Stimulated activated CD4-positive, alpha-beta T cell treated with anti-CD3 and anti-CD28 coated beads, Interleukin-12 subunit alpha, Interleukin-12 subunit beta, amount 100 ng/mL, for 24 hours (primary cell): ENCODE measurements around the gene PRSS21.

ENCODE experiments used
- DNase-seq, 2 experiments: peaks; one replicate each; pipeline ENCODE4 v3.0.0-alpha.2; 2020; ENCODE audit warnings: low read depth in 2 of 2

The PRSS21 gene

DNA sequence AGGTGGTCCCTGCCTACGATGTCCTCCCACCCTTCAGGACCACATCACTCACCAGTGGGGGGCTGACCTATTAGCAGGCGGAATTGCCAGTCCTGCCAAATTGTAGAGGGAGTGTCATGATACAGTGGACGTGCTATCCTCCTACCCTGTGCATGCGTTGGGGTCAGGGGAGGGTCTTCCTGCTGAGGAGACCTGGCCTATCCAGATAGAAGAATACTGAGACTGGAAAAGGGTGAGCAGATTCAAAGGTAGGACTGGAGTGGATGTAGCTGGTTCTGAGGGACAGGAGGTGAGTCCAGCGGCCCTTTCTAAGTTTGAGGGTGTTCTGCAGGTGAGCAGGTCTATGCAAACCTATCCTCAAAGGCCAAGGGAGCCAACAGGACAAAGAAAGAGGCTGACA is 10.8 kb upstream of the PRSS21 start:
- DNase-seq, result no peak

DNA sequence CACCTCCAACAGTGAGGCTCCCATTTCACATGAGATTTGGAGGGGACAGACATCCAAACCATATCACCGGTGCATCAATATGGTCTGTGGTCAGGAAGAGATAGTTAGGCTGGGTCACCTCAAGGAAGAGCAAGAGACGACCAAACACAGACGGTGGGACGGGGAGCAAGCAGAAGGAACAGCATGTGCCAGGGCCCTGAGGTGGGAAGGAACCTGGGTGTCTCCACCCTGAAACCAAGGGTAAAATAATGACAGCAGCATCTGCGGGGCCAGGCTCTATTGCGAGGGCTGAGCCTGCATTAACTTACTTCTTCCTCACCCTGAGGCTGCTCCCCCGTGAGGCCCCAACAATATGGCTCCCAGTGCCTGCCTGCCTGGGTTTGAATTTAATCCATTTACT is 8.9 kb upstream of the PRSS21 start:
- DNase-seq, result no peak

DNA sequence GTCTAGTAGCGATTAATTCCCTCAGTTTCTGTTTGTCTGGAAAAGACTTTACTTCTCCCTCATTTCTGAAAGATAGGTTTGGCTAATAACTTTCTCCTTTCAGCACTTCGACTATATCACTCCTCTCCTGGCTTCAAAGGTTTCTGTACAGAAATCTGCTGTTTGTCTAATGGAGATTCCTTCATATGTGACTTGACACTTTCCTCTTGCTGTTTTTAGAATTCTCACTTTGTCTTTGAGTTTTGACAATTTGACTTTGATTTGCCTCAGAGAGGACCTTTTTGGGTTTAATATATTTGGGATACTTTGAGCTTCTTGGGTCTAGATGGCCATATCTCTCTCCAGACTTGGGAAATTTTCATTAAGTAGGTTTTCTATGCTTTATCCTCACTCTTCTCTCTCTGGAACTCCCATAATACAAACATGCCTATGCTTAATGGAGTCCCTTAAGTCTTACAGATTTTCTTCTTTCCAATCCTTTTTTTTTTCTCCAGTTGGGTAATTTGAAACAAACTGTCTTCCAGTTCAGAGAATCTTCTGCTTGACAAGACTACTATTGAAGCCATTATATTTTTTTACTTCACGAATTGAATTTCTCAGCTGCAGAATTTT is 7.8 kb upstream of the PRSS21 start:
- no peak for DNase-seq

DNA sequence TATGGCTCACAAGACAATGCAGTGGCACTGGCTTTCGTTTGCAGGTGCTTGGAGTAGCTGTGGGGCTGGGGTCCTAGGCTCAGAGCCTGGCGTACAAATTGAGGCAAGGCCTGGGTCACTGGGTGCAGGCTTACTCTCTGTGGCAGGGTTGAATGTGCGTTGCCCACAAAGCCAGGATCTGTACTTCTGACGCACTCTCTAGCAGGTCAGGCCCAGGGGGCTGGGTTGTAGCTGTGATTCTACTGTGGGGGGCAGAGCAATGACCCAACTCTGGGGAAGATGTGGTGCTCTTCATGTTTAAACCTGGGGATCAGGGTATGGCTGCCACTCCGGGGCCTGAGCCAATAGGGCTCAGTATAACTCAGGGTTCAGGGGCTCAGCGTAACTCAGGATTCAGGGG is 6.4 kb upstream of the PRSS21 start:
- DNase-seq, result no peak

DNA sequence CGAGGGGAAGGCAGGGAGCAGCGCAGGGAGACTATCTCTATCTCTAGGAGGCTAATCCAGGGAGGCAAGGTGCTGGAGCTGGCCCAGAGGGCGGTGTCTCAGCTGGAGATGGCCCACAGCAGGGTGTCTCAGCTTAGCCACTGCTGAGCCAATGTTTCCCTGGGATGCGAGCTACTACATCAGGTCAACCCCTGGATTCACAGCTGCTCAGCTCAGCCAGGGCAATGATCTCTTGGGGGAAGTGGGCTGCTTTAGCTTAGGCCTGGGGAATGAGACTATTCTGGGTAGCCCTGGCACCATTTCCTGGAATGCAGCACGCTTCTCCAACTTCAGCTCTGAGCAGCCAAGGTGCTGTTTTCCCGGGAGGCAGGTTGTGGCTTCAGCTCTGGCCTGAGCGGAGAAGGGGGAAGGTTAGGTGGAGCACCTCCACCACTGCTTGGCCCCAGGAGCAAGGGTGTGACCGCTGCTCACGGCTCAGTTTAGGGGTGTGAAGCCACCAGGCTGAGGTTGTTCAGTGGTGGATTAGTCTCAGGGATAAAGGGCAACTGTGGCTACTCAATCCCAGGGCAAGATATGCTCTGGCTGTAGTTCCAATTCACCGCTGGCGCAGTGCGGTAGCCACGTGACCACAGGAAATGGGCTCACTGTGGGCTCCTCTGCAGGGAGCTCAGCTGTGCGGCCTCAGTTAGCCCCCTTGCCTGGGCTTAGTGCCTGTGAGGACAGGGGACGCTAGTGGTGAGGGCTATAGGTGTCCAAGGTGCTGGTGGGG is 5.2 kb upstream of the PRSS21 start:
- DNase-seq, result no peak

DNA sequence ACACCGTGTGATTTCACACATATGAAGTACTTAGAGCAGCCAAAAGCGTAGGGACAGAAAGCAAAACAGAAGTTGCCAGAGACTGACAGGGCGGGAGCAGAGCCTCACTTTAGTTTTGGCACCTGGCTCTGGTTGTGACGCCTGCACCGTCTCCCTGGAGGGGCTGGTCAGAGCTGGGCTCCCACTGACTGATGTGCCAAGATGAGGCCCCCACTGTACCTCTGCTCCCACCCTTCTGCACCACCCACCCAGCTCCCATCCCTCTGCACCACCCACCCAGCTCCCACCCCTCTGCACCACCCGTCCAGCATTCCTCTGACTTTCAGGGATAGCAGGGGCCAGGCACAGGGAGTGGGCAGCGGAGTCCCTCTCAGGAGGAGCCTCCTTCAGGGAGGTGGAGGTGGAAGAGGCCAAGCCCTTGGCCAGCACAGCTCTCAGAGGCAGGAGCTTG is 3.2 kb upstream of the PRSS21 start:
- no peak for DNase-seq

DNA sequence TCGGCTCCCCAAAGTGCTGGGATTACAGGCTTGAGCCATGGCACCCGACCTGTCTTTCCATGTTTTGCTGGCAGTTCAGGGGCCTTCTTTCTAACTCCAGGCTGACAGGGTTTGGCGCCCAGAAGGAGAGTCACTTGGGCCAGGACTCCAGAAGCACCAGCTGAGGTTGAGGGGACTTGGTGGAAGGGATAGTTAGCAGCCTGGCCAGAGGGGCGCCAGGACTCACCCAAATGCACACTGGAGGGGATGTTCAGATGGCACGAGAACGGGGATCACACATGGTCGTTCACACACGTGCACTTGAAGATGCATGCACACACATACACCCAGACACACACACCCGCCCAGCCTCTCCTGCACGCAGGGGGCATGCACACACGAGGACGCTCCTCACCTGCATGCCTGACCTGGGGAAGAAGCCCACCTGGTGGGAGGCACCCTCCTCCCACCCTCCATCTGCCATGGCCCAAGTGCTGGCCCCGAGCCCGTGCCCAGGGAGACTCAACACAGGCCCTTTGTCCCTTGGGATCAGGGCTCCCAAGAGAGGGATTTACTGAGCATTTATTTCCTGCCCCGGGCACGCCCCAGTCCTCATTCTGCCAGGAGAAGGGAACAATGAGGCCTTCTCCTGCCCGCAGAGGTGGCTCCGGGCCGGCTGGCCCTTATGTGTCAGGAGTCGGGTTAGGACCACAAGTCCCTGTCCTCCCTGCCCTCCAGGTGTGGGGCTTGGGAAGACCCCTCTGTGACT is 2.3 kb upstream of the PRSS21 start:
- no peak for DNase-seq

DNA sequence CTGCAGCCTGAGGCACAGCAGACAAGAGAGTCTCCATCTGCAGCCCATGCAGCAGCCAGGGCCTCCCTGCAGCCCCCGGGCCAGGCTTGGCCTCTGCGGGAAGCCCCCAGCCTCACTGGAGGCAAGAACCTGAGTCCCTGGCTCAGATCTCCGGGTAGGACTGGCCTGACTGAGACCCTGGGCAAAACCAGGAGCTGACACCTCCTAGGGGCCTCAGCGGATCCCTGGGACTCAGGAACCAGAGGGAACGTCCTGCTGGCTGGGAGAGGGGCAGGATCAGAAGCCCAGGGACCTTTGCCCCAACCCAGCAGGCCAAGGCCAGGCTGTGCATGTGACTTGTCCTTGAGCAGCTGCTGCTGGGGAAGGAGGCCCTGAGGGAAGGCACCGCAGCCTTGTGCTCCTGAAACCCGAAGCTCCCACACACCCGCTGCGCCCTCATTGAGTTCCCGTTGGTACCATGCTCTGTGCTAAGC is 1.7 kb upstream of the PRSS21 start:
- DNase-seq, result no peak

DNA sequence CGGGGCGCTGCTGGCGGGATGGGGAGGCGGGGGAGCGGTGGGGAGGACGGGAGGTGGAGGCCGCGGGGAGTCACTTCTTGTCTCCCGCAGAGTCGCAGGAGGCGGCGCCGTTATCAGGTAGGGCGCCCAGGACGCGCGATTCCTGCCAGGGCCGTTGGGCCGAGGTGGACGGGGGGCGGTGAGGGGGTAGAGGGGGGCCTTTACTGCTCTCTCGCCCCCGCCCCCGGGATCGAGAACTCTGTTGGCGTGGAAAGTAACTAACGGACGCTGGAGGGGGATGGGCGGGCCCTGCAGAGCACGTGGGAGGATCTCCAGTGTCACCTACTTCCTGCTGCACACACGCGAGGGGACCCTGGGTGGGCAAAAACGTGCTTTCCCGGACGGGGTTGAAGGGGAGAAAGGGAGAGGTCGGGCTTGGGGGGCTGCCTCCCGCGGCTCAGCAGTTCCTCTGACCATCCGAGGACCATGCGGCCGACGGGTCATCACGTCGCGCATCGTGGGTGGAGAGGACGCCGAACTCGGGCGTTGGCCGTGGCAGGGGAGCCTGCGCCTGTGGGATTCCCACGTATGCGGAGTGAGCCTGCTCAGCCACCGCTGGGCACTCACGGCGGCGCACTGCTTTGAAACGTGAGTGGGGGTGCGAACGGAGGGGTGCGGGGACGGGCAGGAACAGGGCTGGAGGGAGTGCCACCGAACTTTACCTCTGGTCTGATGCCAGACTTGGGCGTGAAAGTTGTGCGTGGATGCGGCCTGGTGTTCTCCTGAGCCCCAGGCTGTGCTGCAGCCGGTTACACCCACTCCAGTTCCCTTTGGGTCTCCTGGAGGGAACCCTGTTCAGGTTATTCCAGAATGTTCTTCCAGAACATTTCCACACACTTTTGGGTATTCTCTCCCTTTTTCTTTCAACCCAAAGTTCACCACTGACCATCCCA is 569 bp downstream of the PRSS21 start:
- no peak for DNase-seq

DNA sequence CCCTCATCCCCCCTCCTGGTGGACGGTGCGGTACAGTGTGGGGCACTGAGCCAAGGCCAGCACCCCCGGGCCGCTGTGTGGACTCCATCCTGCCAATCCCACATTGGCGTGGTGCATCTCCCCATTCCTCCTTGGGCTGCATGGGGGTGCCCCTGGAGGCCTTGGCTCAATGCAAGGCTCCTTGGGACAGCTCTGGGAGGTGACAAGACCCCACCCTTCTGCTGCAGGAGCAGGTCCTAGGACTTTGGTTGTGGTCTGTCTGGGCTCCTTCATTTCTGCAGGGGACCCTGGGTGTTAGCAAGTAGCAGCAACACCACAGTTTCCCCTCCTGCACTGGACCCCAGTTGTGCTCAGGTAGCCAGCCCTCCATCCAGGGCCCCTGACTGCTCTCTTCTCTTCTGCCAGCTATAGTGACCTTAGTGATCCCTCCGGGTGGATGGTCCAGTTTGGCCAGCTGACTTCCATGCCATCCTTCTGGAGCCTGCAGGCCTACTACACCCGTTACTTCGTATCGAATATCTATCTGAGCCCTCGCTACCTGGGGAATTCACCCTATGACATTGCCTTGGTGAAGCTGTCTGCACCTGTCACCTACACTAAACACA is 1.3 kb downstream of the PRSS21 start:
- no peak for DNase-seq

DNA sequence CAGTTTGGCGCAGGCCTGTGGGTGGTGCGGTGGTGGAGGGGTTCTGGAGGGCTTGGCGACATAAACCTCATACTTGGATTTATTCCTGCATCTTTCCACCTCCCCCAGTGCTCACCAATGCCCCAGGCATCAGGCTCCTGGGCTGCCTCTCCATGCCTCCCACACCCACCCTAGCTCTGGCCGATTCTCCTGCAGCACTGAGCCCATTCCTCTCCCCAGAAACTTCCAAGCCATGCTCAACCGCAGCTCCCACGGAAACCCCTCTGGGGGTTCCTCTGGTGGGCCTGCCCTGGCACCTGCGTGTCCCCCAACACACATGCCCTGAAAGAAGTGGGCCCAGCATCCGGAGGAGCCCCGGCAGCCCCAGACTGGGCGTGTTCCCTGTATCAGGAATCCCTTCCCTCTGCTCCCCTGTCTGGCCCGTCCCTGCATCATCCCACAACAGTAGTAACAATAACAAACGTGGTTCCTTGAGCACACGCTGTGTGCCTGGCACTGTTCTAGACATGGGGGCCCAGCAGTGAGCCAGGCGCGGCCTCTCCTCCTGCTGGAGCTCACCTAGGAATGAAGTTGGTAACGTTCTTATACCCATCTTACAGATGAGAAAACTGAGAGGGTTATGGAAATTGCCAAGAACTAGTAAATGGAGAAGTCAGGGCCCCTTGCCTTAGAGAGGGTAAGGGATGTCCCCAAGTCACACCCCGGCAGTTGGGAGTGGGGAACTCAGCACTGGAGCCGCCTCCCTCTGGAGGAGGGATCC is 2.3 kb downstream of the PRSS21 start:
- DNase-seq, result no peak

DNA sequence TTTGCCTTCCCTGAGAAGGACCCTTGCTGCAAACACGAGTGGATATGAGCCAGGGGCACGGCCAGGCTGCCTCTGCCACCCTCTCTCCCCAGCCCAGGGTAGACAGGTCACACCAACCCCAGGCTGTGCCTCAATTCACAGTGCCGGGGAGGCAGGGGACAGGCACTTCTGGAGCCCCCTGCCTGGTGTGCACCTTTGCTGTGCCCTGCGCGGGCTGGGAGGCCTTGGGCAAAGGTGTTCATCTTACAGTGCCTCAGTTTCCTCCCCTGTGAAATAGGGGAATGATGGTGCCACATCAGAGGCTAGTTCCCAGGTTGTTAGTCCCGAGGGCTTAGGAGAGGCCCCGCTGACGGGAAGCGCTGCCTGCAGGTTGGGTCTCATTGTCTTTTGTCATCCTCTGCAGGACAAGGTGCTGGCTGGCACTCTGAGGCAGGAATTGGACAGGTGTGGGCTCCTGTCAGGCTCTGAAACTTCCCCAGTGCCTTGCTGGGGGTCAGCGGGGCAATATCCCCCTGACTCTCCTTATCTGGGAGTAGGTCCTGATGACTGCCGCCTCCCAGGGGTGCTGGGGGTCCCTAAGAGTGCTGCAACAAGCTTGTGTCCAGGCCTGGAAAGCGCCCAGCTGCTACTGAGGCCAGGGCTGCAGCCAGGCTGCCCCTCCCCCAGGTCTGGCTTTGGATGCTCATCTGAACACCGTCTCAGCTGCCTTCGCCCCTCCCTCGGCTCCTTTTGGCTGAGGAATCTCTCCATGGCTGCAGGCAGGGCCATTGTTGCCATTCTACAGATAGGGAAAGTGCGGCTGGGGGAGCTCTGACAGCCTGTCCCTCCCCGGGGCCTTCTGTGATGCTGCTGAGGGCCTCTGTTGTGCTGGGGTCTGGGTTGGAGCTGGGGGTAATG is 3.1 kb downstream of the PRSS21 start:
- DNase-seq, result no peak

DNA sequence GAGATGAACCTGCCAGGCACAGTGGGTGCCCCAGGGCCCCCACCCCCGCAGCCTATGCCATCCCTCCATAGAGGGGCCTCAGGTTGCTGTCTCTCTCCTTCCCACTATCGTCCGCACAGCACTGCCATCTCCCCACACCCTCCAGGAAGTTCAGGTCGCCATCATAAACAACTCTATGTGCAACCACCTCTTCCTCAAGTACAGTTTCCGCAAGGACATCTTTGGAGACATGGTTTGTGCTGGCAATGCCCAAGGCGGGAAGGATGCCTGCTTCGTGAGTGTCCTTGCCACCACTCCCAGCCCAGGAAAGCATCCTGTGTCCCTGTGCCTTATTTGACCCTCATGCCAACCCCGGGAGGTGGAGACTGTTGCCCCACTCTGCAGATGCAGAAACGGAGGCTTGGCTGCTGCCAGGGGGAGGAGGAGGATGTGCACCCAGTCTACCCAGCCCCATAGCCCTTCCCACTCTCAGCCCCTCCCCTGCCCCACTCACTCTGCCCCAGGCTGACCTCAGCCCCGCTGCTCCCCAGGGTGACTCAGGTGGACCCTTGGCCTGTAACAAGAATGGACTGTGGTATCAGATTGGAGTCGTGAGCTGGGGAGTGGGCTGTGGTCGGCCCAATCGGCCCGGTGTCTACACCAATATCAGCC is 3.9 kb downstream of the PRSS21 start:
- DNase-seq, result no peak

DNA sequence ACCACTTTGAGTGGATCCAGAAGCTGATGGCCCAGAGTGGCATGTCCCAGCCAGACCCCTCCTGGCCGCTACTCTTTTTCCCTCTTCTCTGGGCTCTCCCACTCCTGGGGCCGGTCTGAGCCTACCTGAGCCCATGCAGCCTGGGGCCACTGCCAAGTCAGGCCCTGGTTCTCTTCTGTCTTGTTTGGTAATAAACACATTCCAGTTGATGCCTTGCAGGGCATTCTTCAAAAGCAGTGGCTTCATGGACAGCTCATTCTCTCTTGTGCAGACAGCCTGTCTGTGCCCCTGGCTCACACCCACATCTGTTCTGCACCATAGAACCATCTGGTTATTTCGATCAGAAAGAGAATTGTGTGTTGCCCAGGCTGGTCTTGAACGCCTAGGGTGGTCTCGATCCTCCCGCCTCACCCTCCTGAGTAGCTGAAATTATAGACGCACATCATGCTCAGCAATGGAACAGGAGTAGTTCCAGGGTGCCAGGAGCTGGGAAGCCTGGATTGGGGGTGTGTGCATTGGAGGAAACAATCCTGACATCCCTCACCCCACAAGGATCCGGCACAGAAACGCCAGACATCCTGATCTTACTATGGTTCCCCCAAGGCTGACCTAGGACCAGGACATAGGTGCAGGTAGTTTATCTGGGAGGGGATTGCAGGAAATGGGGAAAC is 4.6 kb downstream of the PRSS21 start:
- DNase-seq, result no peak

DNA sequence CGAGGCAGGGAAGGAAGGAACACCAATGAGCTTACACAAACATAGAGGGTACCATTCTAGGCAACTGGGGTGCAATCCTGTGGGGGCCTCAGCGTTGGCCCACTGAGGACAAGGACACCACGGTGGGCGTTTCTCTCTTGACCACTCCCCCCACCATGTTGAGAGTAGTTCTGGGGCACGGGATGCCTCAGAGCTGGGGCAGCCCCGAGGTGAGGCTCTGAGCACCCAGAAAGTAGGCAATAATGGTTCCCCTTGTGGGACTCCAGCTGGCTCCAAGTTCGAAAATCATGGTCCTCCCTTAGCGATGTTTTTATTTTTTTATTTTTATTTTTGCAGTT is 5.1 kb downstream of the PRSS21 start:
- DNase-seq, result no peak

DNA sequence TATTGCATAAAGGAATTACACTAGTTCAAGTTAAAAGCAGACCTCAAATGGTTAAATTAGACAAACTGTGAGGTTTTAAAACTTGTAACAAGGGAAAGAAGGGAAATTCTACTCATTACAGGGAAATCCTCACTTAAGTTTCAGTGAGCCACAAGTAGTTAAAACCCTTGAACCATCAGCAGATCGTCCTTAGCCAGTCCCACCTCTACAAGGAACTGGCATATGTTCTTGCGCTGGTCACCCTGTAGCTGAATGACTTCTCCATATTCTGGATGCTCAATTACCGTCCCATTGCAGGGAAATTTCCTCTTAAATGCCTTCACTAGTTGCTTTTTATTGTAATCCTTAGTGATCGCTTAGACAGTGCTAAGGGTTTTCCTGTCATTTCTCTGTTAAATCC is 5.5 kb downstream of the PRSS21 start:
- no peak for DNase-seq

DNA sequence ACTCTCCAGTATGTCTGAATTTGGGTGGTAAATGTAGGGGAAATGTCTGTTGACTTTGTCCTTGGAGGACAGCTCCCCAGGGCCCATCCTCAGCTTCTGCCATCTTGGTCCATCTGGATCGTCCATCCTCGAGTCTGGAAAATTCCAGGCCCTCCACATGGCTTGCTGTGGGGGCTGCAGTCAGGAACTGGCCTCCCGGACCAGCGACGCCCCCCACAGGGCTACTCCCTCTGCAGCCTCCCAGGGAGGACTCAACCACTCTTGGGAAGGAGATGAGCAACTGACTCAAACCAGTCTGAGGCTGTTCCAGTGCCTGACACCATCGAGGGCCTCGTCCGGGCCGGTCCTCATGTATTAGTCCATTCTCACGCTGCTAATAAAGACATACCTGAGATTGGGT is 7.6 kb downstream of the PRSS21 start:
- no peak for DNase-seq

DNA sequence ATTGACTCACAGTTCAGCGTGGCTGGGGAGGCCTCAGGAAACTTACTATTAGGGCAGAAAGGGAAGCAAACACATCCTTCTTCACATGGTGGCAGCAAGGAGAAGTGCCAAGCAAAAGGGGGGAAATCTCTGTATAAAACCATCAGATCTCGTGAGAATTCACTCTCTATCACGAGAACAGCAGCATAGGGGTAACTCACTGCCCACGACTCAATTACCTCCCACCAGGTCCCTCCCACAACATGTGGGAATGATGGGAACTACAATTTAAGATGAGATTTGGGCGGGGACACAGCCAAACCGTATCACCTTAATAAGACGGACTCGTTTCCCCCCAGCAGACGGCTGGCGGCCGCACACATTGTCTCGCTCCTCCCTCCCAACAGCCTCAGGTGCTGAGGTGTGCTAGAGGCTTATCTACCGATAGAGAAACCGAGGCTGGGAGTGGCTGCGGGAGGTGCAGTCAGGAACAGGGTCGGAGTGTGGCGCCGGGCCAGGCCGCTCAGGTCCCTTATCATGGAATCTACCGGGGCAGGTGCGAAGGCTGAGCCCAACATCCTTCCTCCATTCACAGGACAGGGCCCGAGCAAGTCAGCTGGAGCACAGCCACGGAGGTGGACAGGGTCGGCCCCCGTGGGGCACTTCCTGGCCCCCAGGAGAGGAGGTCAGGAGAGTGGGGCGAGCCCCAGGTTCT is 8.2 kb downstream of the PRSS21 start:
- no peak for DNase-seq
